CD14-positive monocyte (primary cell): ENCODE data around the gene BOD1L1. TPM values are rescaled to one million over a fixed set of nuclear protein-coding genes. Genes with fewer than 3 reads are reported as not detected.
A peak's percentile ranks its signal among the peaks of the same experiment; 100 is the strongest.
"Not testable (repeated sequence)": the region's sequence is repeated elsewhere in the genome, so short reads cannot be mapped to it uniquely, and the experiment has no call there.

Source experiments
- DNase-seq, 3 donors: peaks; one replicate each; pipeline ENCODE4 v3.0.0-alpha.2; 2011 to 2022
- H2AFZ ChIP-seq: 2 replicates; pipeline ENCODE4 v1.6.0; 2012; ENCODE audit warnings: mild to moderate bottlenecking, low read depth, low read length, inconsistent platforms; ENCODE audit not compliant: insufficient read depth, poor library complexity, severe bottlenecking
- H3K27ac ChIP-seq, 2 donors: 1 replicate in 1 of 2; 2 replicates in 1 of 2; pipeline ENCODE4 v1.5.1; 2012 to 2013; ENCODE audit warnings: low read length in 2 of 2, control low read depth in 1 of 2, inconsistent platforms in 1 of 2, low read depth in 1 of 2, mild to moderate bottlenecking in 1 of 2
- H3K27me3 ChIP-seq, 2 donors: one replicate each; pipeline versions ENCODE4 v1.6.0 to v1.6.1; 2011 to 2013; ENCODE audit warnings: low read length in 2 of 2; ENCODE audit not compliant: control insufficient read depth in 2 of 2, insufficient read depth in 2 of 2
- H3K36me3 ChIP-seq, 2 donors: replicated peaks in 1 of 2; 1 replicate in 1 of 2; 2 replicates in 1 of 2; pipeline versions ENCODE4 v1.5.1 to v1.6.1; 2012 to 2013; ENCODE audit warnings: low read length in 2 of 2, control low read depth in 1 of 2, inconsistent platforms in 1 of 2, mild to moderate bottlenecking in 1 of 2; ENCODE audit not compliant: insufficient read depth in 2 of 2, control insufficient read depth in 1 of 2
- H3K4me1 ChIP-seq, 2 donors: 1 replicate in 1 of 2; 2 replicates in 1 of 2; pipeline versions ENCODE4 v1.5.1 to v1.6.1; 2012 to 2013; ENCODE audit warnings: low read length in 2 of 2, control low read depth in 1 of 2, inconsistent platforms in 1 of 2, mild to moderate bottlenecking in 1 of 2, moderate library complexity in 1 of 2; ENCODE audit not compliant: insufficient read depth in 2 of 2, control insufficient read depth in 1 of 2
- H3K4me2 ChIP-seq: replicated peaks from 2 replicates; pipeline ENCODE3; 2012; ENCODE audit warnings: low read length, moderate library complexity, mild to moderate bottlenecking; ENCODE audit not compliant: poor library complexity, severe bottlenecking; ENCODE audit errors: extremely low read depth
- H3K4me3 ChIP-seq, 3 experiments: fragments of 200-600 bp in 1 of 3; sonication (generic) in 1 of 3; replicated peaks in 1 of 3; 1 replicate in 2 of 3; 2 replicates in 1 of 3; pipeline ENCODE4 v1.5.1; 2011 to 2013; ENCODE audit warnings: low read length in 3 of 3, mild to moderate bottlenecking in 3 of 3, control low read depth in 2 of 3, low read depth in 2 of 3, inconsistent platforms in 1 of 3, moderate library complexity in 1 of 3
- H3K79me2 ChIP-seq: 2 replicates; pipeline ENCODE4 v1.6.0; 2012; ENCODE audit warnings: mild to moderate bottlenecking, control low read depth, inconsistent platforms, low read length, moderate library complexity; ENCODE audit not compliant: insufficient read depth
- H3K9ac ChIP-seq: 2 replicates; pipeline ENCODE4 v1.6.0; 2017; ENCODE audit warnings: low read length, mild to moderate bottlenecking; ENCODE audit not compliant: insufficient read depth, poor library complexity, severe bottlenecking
- H3K9me3 ChIP-seq, 2 donors: replicated peaks in 1 of 2; 1 replicate in 1 of 2; 2 replicates in 1 of 2; pipeline versions ENCODE4 v1.5.1 to v1.6.1; 2012 to 2013; ENCODE audit warnings: low read length in 2 of 2, control low read depth in 1 of 2; ENCODE audit not compliant: control insufficient read depth in 1 of 2, insufficient read depth in 1 of 2
- H4K20me1 ChIP-seq: 2 replicates; pipeline ENCODE4 v1.6.0; 2012; ENCODE audit warnings: mild to moderate bottlenecking, low read length, control low read depth, moderate library complexity; ENCODE audit not compliant: insufficient read depth
- H3K27ac Mint-ChIP-seq, 7 donors: one replicate each; pipeline ENCODE4 v1.8.0; 2020; ENCODE audit warnings: mild to moderate bottlenecking in 7 of 7, mixed read lengths in 7 of 7, moderate library complexity in 6 of 7, inconsistent platforms in 2 of 7
- H3K27me3 Mint-ChIP-seq, 3 donors: one replicate each; pipeline ENCODE4 v1.8.0; 2021 to 2022; ENCODE audit warnings: low read depth in 3 of 3, mild to moderate bottlenecking in 3 of 3, mixed read lengths in 3 of 3, moderate library complexity in 3 of 3, inconsistent platforms in 1 of 3
- H3K36me3 Mint-ChIP-seq, 2 donors: one replicate each; pipeline ENCODE4 v1.8.0; 2020; ENCODE audit warnings: mixed read lengths in 2 of 2, inconsistent platforms in 1 of 2, mild to moderate bottlenecking in 1 of 2
- H3K4me1 Mint-ChIP-seq: one replicate; pipeline ENCODE4 v1.8.0; 2020; ENCODE audit warnings: mild to moderate bottlenecking, mixed read lengths
- H3K4me3 Mint-ChIP-seq, 2 donors: one replicate each; pipeline ENCODE4 v1.8.0; 2020; ENCODE audit warnings: mild to moderate bottlenecking in 2 of 2, mixed read lengths in 2 of 2, moderate library complexity in 1 of 2
- H3K9me3 Mint-ChIP-seq, 7 donors: one replicate each; pipeline ENCODE4 v1.8.0; 2020 to 2022; ENCODE audit warnings: mixed read lengths in 7 of 7, mild to moderate bottlenecking in 6 of 7, moderate library complexity in 6 of 7, inconsistent platforms in 2 of 7
- CTCF ChIP-seq: fragments of 200-600 bp; IDR thresholded peaks from one replicate; pipeline ENCODE4 v1.8.0; 2022; ENCODE audit warnings: antibody characterized with exemption, mild to moderate bottlenecking
- WGBS: methylation state at CpG from one replicate; pipeline ENCODE4 v1.1.5; 2013; ENCODE audit warnings: missing lambda C conversion rate; ENCODE audit not compliant: insufficient coverage; 5-methylcytosine and 5-hydroxymethylcytosine counted together
- intact Hi-C, 2 donors: fragments of 100-400 bp; cut with micrococcal nuclease; formaldehyde crosslinking; loops; one replicate each; pipeline versions ENCODE4 v1.15.0 to v1.15.1; 2023
- polyA plus RNA-seq, 3 donors: library from polyadenylated mRNA; depleted of rRNA in 1 of 3; unstranded in 2 of 3; stranded (reverse) in 1 of 3; fragments of 300-500 nt in 2 of 3; fragments of >200 nt in 1 of 3; fragmentation: Illumina TruSeq in 2 of 3; gene quantifications; 1 replicate in 2 of 3; 2 replicates in 1 of 3; pipeline ENCODE4 v1.2.3, GENCODE V29; 2012 to 2021

Gene BOD1L1
- polyA plus RNA-seq, 3 donors: 0.72 to 26.7 (median 1.5) TPM

- intact Hi-C loops: no loop called here
- TF ChIP-seq CTCF: no peak
- no peak overlapping the region for H3K27ac Mint-ChIP-seq
- peaks cover 0 to 11% (median 4%) of the 10 kb centered on the region in 7 donors for H3K9me3 Mint-ChIP-seq
- no CpG with 5 or more reads among the region's 1 CpG for WGBS
- no peaks in the 10 kb centered on the region for H3K27me3 ChIP-seq
- H3K27ac ChIP-seq: no peak overlapping the region
- no peak overlapping the region for H3K9ac ChIP-seq
- H3K4me1 Mint-ChIP-seq: no peaks in the 10 kb centered on the region
- H3K36me3 Mint-ChIP-seq: peaks cover 13 to 16% of the 10 kb centered on the region in 2 donors
- H3K79me2 ChIP-seq: no peaks in the 10 kb centered on the region
- no peak overlapping the region for H3K4me3 ChIP-seq
- H4K20me1 ChIP-seq: no peaks in the 10 kb centered on the region
- H3K9me3 ChIP-seq: no peaks in the 10 kb centered on the region
- H3K4me2 ChIP-seq: no peak overlapping the region
- no peak for DNase-seq
- H3K36me3 ChIP-seq: peaks cover 4 to 18% of the 10 kb centered on the region in 2 donors
- H3K4me1 ChIP-seq: no peaks in the 10 kb centered on the region
- H3K27me3 Mint-ChIP-seq: peaks cover 3 to 10% (median 7%) of the 10 kb centered on the region in 3 donors
- no peak overlapping the region for H3K4me3 Mint-ChIP-seq
- H2AFZ ChIP-seq: no peak overlapping the region
Measured at GRCh38 chr4:13562876-13563275, 64.6 kb downstream of the BOD1L1 start.

GRCh38 chr4:13561673-13562072 is 65.9 kb downstream of the BOD1L1 start:
- WGBS: 80% methylated on average over 1 of the region's 4 CpGs
- intact Hi-C loops: no loop called here
- Histone ChIP-seq H3K9me3 (no peaks in the 10 kb centered on the region), H3K36me3 (peaks cover 0 to 6% of the 10 kb centered on the region in 2 donors), H3K4me3 (no peak overlapping the region), H3K79me2 (no peaks in the 10 kb centered on the region), H3K4me2 (no peak overlapping the region), H4K20me1 (no peaks in the 10 kb centered on the region), H2AFZ (no peak overlapping the region), H3K27me3 (peaks cover 0 to 8% of the 10 kb centered on the region in 2 donors), H3K9ac (no peak overlapping the region), H3K27ac (no peak overlapping the region), H3K4me1 (no peaks in the 10 kb centered on the region)
- DNase-seq: no peak
- H3K27me3 Mint-ChIP-seq: peaks cover 3 to 14% (median 9%) of the 10 kb centered on the region in 3 donors
- H3K9me3 Mint-ChIP-seq: peaks cover 0 to 11% (median 4%) of the 10 kb centered on the region in 7 donors
- peaks cover 6 to 7% of the 10 kb centered on the region in 2 donors for H3K36me3 Mint-ChIP-seq
- H3K4me3 Mint-ChIP-seq: no peak overlapping the region
- no peaks in the 10 kb centered on the region for H3K4me1 Mint-ChIP-seq
- no peak overlapping the region for H3K27ac Mint-ChIP-seq
- TF ChIP-seq CTCF: no peak

DNA sequence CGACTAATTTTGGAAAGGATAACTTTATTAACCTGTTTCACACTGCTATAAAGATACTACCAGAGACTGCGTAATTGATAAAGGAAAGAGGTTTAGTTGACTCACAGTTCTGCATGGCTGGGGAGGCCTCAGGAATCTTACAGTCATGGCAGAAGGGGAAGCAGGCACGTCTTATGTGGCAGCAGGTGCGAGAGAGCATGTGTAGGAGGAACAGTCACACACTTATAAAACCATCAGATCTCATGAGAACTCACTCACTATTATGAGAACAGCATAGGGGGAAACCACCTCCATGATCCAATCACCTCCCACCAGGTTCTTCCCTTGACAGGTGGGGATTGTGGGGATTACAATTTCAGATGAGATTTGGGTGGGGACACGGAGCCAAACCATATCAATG is 67.4 kb downstream of the BOD1L1 start:
- H3K36me3 Mint-ChIP-seq, H2AFZ ChIP-seq, H4K20me1 ChIP-seq, intact Hi-C loops, H3K4me3 ChIP-seq, DNase-seq, H3K4me3 Mint-ChIP-seq, H3K27me3 ChIP-seq, H3K36me3 ChIP-seq, H3K9ac ChIP-seq, H3K27ac ChIP-seq, H3K4me1 ChIP-seq, H3K4me1 Mint-ChIP-seq, H3K9me3 ChIP-seq, H3K4me2 ChIP-seq, H3K79me2 ChIP-seq: not testable (repeated sequence)
- Mint-ChIP-seq H3K27me3 (peaks cover 5 to 14% (median 12%) of the 10 kb centered on the region in 3 donors), H3K9me3 (peaks cover 0 to 11% (median 4%) of the 10 kb centered on the region in 7 donors), H3K27ac (peak overlapping the region in 1 of 7 donors; percentile 8)
- WGBS: no CpG with 5 or more reads among the region's 5 CpGs
